Lower lobe of right lung (tissue), 2 donors: Measurements from ENCODE around the gene TBCCD1. TPM values are rescaled to one million over a fixed set of nuclear protein-coding genes. Genes with fewer than 3 reads are reported as not detected.
A peak's percentile ranks its signal among the peaks of the same experiment; 100 is the strongest.

ENCODE experiments used
- ATAC-seq, 2 donors: fragments of 200-7000 bp; cut with Tn5 transposase; one replicate each; pipeline ENCODE4 v1.9.1; 2020 to 2022; ENCODE audit warnings: mild to moderate bottlenecking in 2 of 2, moderate library complexity in 2 of 2
- DNase-seq: peaks from one replicate; pipeline ENCODE4 v3.0.0-alpha.2; 2020
- H3K27ac ChIP-seq: fragments of 200-600 bp; one replicate; pipeline ENCODE4 v1.8.0; 2022
- H3K27me3 ChIP-seq: fragments of 200-600 bp; one replicate; pipeline ENCODE4 v1.8.0; 2022; ENCODE audit warnings: low read depth
- H3K36me3 ChIP-seq: fragments of 200-600 bp; one replicate; pipeline ENCODE4 v1.8.0; 2022; ENCODE audit warnings: mild to moderate bottlenecking
- H3K4me1 ChIP-seq: fragments of 200-600 bp; one replicate; pipeline ENCODE4 v1.8.0; 2022
- H3K4me3 ChIP-seq: fragments of 200-600 bp; one replicate; pipeline ENCODE4 v1.8.0; 2022; ENCODE audit warnings: mild to moderate bottlenecking
- H3K9me3 ChIP-seq: fragments of 200-600 bp; one replicate; pipeline ENCODE4 v1.8.0; 2022
- intact Hi-C: fragments of 100-400 bp; cut with DNase I; formaldehyde crosslinking; loops from one replicate; pipeline ENCODE4 v1.11.0; 2022
- total RNA-seq: library from RNA; stranded (reverse); fragmentation: NEBNext Ultra II Directional; extraction: Animal tissue kit (Norgen Biotek cat#: 25700); gene quantifications from one replicate; pipeline ENCODE4 v1.2.1, GENCODE V29; 2021
- TF ChIP-seq, protein P1 (sequence below): fragments of 200-600 bp; IDR thresholded peaks from one replicate; pipeline ENCODE4 v1.8.0; 2022; ENCODE audit warnings: antibody characterized with exemption, mild to moderate bottlenecking
- donor health status: DM: no; HTN: yes; CAD: no; lungs with severe emphysema.

The TBCCD1 gene
- total RNA-seq, 1 donor from 2014 or later = 10.3 TPM

DNA sequence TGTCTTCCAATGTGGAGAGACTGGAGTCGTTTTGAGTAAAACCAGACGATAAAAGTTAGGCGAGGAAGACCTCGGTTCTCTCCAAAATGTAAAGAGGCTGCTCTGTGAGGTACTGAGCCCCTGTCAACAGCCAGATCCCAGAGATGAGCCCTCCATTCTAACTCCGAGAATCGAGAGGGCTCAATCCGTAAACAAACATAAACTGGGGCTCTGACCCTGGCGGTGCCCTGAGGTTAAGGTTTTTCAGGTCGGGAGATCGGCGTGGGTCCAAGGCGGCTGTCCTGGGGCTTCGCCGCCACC, 417 bp downstream of the TBCCD1 start:
- TF ChIP-seq, protein P1, sequence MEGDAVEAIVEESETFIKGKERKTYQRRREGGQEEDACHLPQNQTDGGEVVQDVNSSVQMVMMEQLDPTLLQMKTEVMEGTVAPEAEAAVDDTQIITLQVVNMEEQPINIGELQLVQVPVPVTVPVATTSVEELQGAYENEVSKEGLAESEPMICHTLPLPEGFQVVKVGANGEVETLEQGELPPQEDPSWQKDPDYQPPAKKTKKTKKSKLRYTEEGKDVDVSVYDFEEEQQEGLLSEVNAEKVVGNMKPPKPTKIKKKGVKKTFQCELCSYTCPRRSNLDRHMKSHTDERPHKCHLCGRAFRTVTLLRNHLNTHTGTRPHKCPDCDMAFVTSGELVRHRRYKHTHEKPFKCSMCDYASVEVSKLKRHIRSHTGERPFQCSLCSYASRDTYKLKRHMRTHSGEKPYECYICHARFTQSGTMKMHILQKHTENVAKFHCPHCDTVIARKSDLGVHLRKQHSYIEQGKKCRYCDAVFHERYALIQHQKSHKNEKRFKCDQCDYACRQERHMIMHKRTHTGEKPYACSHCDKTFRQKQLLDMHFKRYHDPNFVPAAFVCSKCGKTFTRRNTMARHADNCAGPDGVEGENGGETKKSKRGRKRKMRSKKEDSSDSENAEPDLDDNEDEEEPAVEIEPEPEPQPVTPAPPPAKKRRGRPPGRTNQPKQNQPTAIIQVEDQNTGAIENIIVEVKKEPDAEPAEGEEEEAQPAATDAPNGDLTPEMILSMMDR = no peak
- DNase-seq = no peak
- Histone ChIP-seq H3K4me1 (peaks cover 62% of the 10 kb centered on the region), H3K9me3 (no peaks in the 10 kb centered on the region), H3K27me3 (no peaks in the 10 kb centered on the region), H3K36me3 (peaks cover 11% of the 10 kb centered on the region), H3K27ac (peak overlapping the region; percentile 92), H3K4me3 (peak overlapping the region; percentile 90)
- intact Hi-C loops = no loop called here
- ATAC-seq = peak in 1 of 2 donors; percentile 0

DNA sequence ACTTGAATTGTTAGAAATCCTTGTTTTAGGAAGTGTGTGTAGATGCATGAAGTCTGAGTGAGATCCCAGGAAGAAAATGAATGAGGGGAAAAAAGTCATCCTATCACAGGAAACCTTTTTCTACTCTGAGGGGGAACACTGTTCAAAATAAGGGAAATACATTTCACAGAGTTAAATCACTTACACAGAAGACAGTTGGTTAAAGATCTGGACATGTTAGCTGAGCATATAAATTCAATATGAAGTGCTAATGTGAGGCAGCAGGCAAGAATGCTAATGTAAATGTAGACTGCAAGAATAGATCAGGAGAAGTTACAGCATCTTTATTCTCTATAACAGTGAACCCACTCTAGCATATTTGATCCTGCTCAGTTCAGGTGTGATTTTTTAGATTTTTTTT, 2.6 kb downstream of the TBCCD1 start:
- intact Hi-C loops = no loop called here
- no peak for DNase-seq
- ATAC-seq = no peak
- Histone ChIP-seq H3K36me3 (peaks cover 11% of the 10 kb centered on the region), H3K27me3 (no peaks in the 10 kb centered on the region), H3K4me3 (no peak overlapping the region), H3K9me3 (no peaks in the 10 kb centered on the region), H3K27ac (no peak overlapping the region), H3K4me1 (peaks cover 51% of the 10 kb centered on the region)
- TF ChIP-seq, protein P1 = no peak

DNA sequence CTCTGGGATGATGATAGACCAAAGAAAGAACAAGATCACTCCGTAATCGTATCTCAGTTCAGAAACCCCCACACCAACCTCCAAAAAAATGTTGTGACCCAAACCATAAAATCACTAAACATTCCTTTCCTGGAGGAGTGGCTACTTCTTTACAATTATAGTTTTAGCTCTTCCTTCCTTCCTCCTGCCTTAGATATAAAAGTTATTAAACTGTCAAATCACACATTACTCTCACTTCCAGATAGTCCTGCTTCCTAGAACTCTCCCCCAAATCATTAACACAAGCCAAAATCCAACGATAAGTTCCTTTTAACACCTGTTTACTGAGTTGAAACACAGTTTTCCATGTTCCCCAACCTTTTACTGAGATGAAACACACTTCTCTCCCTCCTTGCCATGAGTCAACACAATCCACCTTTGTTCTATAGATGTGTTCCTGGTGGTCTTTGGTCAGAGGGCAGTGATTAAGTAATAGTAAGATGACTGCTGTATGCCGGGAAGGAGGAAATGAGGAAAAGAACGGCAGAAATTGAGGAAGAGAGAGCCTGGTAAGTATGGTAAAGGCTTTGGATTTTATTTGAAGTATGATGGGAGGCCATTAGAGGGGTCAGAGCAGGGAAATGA, 14.6 kb downstream of the TBCCD1 start:
- ATAC-seq = peak in 1 of 2 donors; percentile 33
- H3K4me3 ChIP-seq = no peak overlapping the region
- H3K36me3 ChIP-seq = peaks cover 98% of the 10 kb centered on the region
- H3K27ac ChIP-seq = no peak overlapping the region
- H3K9me3 ChIP-seq = no peaks in the 10 kb centered on the region
- intact Hi-C loops = no loop called here
- H3K27me3 ChIP-seq = no peaks in the 10 kb centered on the region
- DNase-seq = no peak
- no peaks in the 10 kb centered on the region for H3K4me1 ChIP-seq
- TF ChIP-seq, protein P1 = no peak

DNA sequence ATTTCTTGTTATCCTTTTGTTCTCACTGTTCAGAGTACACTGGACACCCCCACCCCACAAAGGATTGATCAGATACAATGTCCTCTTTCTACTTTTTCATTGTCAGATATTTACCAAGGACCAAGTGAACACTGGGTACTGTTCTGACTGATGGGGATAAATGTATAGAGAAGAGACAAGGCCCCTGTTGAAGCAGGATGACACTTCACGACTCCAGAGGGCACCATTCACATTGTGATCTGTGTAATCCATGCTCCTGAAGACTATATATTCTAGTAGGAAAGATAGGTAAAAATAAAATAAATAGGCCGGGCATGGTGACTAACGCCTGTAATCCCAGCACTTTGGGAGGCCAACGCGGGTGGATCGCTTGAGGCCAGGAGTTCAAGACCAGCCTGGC, 15.8 kb downstream of the TBCCD1 start:
- Histone ChIP-seq H3K4me1 (no peaks in the 10 kb centered on the region), H3K4me3 (no peak overlapping the region), H3K27me3 (no peaks in the 10 kb centered on the region), H3K36me3 (peaks cover 98% of the 10 kb centered on the region), H3K9me3 (no peaks in the 10 kb centered on the region), H3K27ac (no peak overlapping the region)
- TF ChIP-seq, protein P1 = no peak
- DNase-seq (no peak), ATAC-seq (no peak)
- intact Hi-C loops = no loop called here

DNA sequence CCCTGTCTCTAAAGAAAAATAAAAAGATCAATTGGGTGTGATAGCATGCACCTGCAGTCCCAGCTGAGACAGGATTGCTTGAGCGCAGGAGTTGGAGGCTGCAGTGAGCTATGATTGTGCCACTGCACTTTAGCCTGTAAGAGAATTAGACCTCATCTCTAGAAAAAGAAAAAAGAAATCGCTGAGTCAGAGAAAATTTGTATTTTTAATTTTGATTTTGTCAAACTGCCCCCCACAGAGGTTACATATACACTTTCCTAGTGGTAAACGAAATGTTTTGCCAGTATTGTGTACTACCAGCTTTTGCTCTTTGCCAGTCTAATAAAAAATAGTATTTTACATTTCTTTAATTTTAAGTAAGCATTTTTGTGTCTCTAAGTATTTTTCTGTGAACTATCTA, 17.6 kb downstream of the TBCCD1 start:
- H3K27ac ChIP-seq = no peak overlapping the region
- H3K36me3 ChIP-seq = peaks cover 93% of the 10 kb centered on the region
- intact Hi-C loops = loop anchor here (10.0 kb wide), 1 partner anchor 285 kb away; no protein-coding TSS in a partner anchor
- H3K4me1 ChIP-seq = no peaks in the 10 kb centered on the region
- H3K9me3 ChIP-seq = no peaks in the 10 kb centered on the region
- TF ChIP-seq, protein P1 = no peak
- no peak for DNase-seq
- ATAC-seq = no peak
- no peak overlapping the region for H3K4me3 ChIP-seq
- no peaks in the 10 kb centered on the region for H3K27me3 ChIP-seq
